HAP-1 (cell line): Measurements from ENCODE around the gene LILRB1.
"Not testable (repeated sequence)": the region's sequence is repeated elsewhere in the genome, so short reads cannot be mapped to it uniquely, and the experiment has no call there.

Experiments used
- DNase-seq, 2 experiments: peaks; one replicate each; pipeline ENCODE4 v3.0.0-alpha.2; 2016 to 2020; ENCODE audit warnings: low spot score in 2 of 2
- H3K27me3 ChIP-seq: fragments of 250-450 bp; sonication (Bioruptor Pico); 2 replicates; pipeline ENCODE4 v1.5.1; 2020; ENCODE audit warnings: low read depth, mild to moderate bottlenecking, moderate library complexity
- H3K36me3 ChIP-seq: fragments of 250-450 bp; sonication (Bioruptor Pico); replicated peaks from 2 replicates; pipeline ENCODE4 v1.5.1; 2020; ENCODE audit warnings: mild to moderate bottlenecking
- H3K4me1 ChIP-seq: fragments of 250-450 bp; sonication (Bioruptor Pico); 2 replicates; pipeline ENCODE4 v1.5.1; 2020; ENCODE audit warnings: mild to moderate bottlenecking
- H3K4me3 ChIP-seq: fragments of 250-450 bp; sonication (Bioruptor Pico); 2 replicates; pipeline ENCODE4 v1.5.1; 2020; ENCODE audit warnings: mild to moderate bottlenecking, moderate library complexity
- H3K9me3 ChIP-seq: fragments of 250-450 bp; sonication (Bioruptor Pico); 2 replicates; pipeline ENCODE4 v1.5.1; 2020; ENCODE audit warnings: mild to moderate bottlenecking, moderate library complexity
- in situ Hi-C: fragments of 300-500 bp; cut with MboI; formaldehyde crosslinking; loops from 3 replicates; pipeline ENCODE4 v1.14.3; 2020; ENCODE audit warnings: low sequenced_read_pairs, inconsistent platforms, mixed read lengths

Gene LILRB1

DNA sequence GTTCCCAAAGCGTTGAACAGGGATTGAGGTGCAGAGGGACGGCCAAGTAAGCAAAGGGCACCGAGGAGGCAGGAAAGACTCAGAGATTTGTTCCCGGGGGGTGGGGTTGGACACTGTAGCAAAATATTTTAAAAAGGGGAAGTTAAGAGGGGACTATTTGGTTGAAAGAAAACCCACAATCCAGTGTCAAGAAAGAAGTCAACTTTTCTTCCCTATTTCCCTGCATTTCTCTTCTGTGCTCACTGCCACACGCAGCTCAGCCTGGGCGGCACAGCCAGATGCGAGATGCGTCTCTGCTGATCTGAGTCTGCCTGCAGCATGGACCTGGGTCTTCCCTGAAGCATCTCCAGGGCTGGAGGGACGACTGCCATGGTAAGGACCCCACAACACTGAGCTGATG, at the start of gene LILRB1:
LILRB1 (plus strand) TSS at position 223 of the 400 bp plus-strand sequence. CDS start 590 bp downstream, outside the sequence.
- not testable (repeated sequence) for H3K27me3 ChIP-seq, DNase-seq, H3K4me1 ChIP-seq

DNA sequence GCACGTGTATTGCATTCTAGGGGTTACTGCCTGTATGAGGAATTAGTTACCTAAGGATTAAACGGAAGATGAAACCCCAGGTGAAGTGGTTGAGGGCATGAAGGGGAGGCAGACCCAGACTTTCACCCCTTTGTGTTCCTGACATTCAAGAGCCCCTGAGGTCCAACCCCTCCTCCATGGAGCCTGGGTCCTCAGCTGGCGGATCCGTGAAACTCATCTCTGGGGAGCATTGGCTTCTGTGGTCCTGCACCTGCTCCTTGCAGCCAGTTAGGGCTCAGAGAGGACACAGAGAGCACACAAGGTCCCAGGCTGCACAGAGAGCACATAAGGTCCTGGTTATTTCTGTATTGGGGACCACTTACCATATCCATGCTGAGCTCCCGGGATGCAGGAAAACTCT, 43.9 kb upstream of the LILRB1 start:
- H3K27me3 ChIP-seq = no peaks in the 10 kb centered on the region
- H3K36me3 ChIP-seq = no peaks in the 10 kb centered on the region
- in situ Hi-C loops = no loop called here
- no peaks in the 10 kb centered on the region for H3K4me1 ChIP-seq
- no peak overlapping the region for H3K4me3 ChIP-seq
- no peaks in the 10 kb centered on the region for H3K9me3 ChIP-seq
- DNase-seq = no peak

More for the DNA sequence above, at the start of gene LILRB1:
- not testable (repeated sequence) for H3K4me3 ChIP-seq, H3K9me3 ChIP-seq, H3K36me3 ChIP-seq
- in situ Hi-C loops = loop anchor here (5.0 kb wide), 1 partner anchor 333 kb away; no protein-coding TSS in a partner anchor

DNA sequence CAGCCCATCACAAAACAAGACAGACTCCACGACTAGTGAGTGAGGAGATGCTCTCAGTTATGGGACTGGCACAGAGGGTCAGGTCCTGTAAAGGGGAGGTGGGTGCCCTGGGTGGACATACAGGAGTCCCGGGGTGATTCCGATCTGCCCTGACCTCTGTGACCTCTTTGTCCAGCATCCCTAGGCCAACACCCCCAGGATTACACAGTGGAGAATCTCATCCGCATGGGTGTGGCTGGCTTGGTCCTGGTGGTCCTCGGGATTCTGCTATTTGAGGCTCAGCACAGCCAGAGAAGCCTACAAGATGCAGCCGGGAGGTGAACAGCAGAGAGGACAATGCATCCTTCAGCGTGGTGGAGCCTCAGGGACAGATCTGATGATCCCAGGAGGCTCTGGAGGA, 43.3 kb upstream of the LILRB1 start:
- Histone ChIP-seq H3K4me3 (no peak overlapping the region), H3K9me3 (no peaks in the 10 kb centered on the region), H3K36me3 (no peaks in the 10 kb centered on the region), H3K27me3 (no peaks in the 10 kb centered on the region), H3K4me1 (no peaks in the 10 kb centered on the region)
- DNase-seq = no peak
- in situ Hi-C loops = no loop called here

DNA sequence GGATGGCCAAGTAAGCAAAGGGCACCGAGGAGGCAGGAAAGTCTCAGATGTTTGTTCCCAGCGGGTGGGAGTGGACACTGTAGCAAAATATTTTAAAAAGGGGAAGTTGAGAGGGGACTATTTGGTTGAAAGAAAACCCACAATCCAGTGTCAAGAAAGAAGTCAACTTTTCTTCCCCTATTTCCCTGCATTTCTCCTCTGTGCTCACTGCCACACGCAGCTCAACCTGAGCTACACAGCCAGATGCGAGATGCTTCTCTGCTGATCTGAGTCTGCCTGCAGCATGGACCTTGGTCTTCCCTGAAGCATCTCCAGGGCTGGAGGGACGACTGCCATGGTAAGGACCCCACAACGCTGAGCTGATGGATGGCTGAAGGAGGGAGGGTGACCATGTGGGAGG, 36.8 kb upstream of the LILRB1 start, which contains the start of gene LILRA1:
LILRA1 (plus strand) TSS at position 188 of the 400 bp plus-strand sequence. CDS start 613 bp downstream, outside the sequence.
- H3K27me3 ChIP-seq, DNase-seq, H3K4me3 ChIP-seq, in situ Hi-C loops, H3K4me1 ChIP-seq, H3K9me3 ChIP-seq, H3K36me3 ChIP-seq: not testable (repeated sequence)

DNA sequence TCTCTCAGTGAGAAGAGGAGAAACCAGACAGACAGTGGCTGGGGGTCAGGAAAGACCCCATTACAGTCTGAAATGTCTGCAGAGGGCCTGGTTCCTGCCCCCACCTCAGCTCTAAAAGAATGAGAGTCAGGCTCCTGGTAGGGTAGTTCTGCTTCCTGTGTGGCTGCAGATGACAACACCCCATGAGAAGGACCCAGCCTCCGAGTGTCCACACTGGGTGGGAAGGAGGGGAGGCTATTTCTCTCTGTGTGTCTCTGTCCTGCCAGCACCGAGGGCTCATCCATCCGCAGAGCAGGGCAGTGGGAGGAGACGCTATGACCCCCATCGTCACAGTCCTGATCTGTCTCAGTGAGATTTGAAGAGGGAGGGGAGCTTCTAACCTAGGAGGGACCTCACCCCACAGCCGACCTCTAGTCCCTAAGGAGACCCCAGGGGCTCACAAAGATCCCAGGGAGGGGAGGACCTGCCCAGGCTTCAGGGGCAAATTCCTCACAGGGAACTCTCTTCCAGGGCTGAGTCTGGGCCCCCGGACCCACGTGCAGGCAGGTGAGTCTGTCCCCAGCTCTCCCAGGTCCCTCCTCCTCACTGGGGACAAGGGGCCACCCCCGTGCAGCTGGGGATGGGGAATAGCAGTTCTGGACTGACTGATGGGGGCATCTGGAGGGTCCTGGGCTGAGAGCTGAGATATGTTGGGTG, 36.2 kb upstream of the LILRB1 start:
- H3K36me3 ChIP-seq, H3K4me3 ChIP-seq, H3K4me1 ChIP-seq, H3K9me3 ChIP-seq, DNase-seq, in situ Hi-C loops, H3K27me3 ChIP-seq: not testable (repeated sequence)

DNA sequence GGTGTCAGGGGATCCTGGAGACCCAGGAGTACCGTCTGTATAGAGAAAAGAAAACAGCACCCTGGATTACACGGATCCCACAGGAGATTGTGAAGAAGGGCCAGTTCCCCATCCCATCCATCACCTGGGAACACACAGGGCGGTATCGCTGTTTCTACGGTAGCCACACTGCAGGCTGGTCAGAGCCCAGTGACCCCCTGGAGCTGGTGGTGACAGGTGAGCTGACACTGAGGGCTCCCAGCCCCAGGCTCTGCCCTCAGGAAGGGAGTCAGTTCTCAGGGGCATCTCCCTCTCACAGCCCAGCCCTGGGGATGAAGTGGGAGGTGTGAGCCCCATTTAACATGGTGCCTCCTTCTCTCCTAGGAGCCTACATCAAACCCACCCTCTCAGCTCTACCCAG, 35.5 kb upstream of the LILRB1 start:
- H3K27me3 ChIP-seq = no peaks in the 10 kb centered on the region
- H3K4me1 ChIP-seq = no peaks in the 10 kb centered on the region
- in situ Hi-C loops = no loop called here
- no peak overlapping the region for H3K4me3 ChIP-seq
- H3K36me3 ChIP-seq = no peaks in the 10 kb centered on the region
- no peaks in the 10 kb centered on the region for H3K9me3 ChIP-seq
- DNase-seq = no peak

DNA sequence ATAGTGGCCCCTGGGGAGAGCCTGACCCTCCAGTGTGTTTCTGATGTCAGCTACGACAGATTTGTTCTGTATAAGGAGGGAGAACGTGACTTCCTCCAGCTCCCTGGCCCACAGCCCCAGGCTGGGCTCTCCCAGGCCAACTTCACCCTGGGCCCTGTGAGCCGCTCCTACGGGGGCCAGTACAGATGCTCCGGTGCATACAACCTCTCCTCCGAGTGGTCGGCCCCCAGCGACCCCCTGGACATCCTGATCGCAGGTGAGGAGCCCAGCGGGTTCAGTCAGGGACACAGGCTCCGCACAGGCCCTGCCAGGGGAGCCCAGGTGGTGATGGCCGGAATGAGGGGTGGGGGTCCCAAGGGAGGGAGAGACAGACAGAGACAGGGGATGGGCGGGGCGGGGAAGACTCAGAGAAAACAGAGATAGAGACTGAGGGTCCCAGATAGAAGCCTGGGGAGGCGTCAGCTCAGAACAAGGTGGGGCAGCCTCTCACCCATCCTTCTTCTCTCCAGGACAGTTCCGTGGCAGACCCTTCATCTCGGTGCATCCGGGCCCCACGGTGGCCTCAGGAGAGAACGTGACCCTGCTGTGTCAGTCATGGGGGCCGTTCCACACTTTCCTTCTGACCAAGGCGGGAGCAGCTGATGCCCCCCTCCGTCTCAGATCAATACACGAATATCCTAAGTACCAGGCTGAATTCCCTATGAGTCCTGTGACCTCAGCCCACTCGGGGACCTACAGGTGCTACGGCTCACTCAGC, 34.4 kb upstream of the LILRB1 start:
- DNase-seq, H3K9me3 ChIP-seq, H3K4me3 ChIP-seq, H3K27me3 ChIP-seq, in situ Hi-C loops, H3K36me3 ChIP-seq, H3K4me1 ChIP-seq: not testable (repeated sequence)

DNA sequence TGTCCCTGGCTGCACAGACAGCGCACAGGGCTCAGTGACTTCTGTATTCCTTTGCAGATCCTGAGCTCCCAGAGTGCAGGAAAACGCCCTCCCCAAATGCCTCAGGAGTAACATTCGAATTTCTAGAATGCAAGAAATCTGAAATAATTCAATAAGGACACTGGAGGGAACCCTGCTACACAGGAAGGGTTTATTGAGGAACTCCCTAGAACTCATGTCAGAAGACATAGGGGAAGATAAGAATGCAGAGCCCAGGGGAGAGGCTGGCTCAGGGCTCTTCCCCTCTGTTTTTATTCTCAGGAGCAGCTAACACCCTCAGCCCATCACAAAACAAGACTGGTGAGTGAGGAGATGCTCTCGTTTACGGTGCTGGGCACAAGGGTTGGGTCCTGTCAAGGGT, 30.1 kb upstream of the LILRB1 start:
- DNase-seq = no peak
- Histone ChIP-seq H3K9me3 (no peaks in the 10 kb centered on the region), H3K27me3 (no peaks in the 10 kb centered on the region), H3K4me1 (no peaks in the 10 kb centered on the region), H3K36me3 (no peaks in the 10 kb centered on the region), H3K4me3 (no peak overlapping the region)
- in situ Hi-C loops = no loop called here

DNA sequence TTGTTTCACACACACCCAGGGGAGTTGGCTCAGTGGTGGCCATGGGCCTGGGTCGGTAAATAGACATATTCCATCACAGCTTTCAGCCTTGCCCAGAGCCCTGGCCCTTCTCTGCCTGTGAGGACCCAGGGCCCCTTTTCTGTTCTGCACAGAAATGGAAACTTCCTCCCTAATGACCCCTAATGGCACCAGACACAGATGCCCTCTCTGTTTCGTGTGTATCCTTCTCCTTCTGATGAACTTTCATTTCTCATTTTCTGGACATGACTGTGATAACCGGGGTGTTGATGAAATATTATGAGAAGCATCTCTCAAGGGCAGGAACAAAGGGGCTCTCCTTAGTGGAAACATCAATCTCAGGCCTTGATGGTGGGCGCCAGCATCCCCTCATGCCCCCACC, 24.1 kb upstream of the LILRB1 start:
- Histone ChIP-seq H3K27me3 (no peaks in the 10 kb centered on the region), H3K4me1 (no peaks in the 10 kb centered on the region), H3K4me3 (no peak overlapping the region), H3K36me3 (no peaks in the 10 kb centered on the region), H3K9me3 (no peaks in the 10 kb centered on the region)
- no peak for DNase-seq
- in situ Hi-C loops = no loop called here

DNA sequence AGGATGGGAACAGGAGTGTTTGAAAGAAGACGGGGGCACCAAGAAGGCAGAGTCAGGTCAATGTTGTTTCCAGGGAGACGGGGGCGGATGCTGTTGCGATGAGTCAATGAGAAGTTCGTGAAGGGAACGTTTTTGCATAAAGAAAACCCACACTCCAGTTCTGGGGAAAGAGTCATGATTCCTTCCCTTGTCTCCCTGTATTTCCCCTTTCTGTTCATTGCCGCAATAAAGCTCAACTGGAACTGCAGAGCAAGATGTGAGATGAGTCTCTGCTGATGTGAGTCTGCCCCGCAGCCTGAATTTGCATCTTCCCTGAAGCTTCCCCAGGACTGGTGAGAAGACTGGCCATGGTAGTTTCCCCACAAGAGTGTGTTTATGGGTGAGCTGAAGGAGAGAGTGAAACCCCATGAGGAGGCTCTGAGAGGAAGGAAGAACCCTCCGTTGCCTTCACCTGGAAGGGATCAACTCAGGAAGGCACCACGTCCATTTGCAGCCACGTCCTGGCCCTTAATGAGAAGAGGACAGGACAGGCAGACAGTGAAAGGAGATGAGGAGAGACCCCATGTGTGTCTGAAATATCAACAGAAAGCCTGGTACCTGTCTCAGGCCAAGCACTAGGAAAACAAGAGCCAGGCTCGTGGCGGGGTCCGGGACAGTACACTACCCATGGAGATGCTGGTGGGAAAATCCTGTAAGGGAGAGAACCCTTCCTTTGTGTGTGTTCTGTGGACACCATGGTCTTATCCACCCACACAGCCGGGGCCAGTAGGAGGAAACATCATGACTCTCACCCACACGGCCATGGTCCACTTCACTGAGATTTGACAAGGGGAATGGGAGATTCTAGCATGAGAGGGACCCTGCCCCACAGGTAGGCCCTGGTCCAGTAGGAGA, 23.1 kb upstream of the LILRB1 start:
- H3K27me3 ChIP-seq = no peaks in the 10 kb centered on the region
- no peak for DNase-seq
- H3K9me3 ChIP-seq = no peaks in the 10 kb centered on the region
- H3K4me1 ChIP-seq = no peaks in the 10 kb centered on the region
- no peak overlapping the region for H3K4me3 ChIP-seq
- in situ Hi-C loops = no loop called here
- H3K36me3 ChIP-seq = no peaks in the 10 kb centered on the region

DNA sequence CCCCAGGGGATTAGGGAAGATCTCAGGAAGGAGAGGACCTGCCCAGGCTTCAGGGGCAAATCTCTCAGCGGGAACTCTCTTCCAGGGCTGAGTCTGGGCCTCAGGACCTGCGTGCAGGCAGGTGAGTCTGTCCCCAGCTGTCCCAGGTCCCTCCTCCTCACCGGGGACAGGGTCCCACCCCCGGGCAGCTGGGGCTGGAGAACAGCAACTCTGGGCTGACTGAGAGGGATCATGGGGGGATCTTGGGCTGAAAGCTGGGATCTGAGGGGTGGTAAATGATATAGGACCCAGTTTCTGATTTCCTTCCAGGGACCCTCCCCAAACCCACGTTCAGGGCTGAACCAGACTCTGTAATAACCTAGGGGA, 22.5 kb upstream of the LILRB1 start:
- in situ Hi-C loops = no loop called here
- Histone ChIP-seq H3K27me3 (no peaks in the 10 kb centered on the region), H3K36me3 (no peaks in the 10 kb centered on the region), H3K4me1 (no peaks in the 10 kb centered on the region), H3K9me3 (no peaks in the 10 kb centered on the region), H3K4me3 (no peak overlapping the region)
- DNase-seq = no peak

DNA sequence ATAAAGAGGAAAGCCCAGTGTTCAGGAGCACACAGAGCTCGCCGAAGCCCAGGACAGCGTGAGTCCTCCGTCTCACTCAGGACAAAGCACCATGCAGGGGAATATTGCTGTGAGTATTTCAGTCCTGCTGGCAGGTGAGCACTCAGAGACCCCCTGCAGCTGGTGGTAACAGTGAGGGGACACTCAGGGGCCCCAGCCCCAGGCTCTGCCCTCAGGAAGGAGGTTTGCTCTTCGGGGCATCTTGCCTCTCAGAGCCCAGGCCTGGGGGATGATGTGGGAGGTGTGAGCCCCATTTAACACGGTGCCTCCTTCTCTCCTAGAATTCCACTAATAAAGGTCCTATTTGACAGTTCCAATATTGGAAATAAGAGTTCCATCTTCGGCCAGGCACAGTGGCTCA, 22.1 kb upstream of the LILRB1 start:
- DNase-seq = no peak
- Histone ChIP-seq H3K9me3 (no peaks in the 10 kb centered on the region), H3K4me1 (no peaks in the 10 kb centered on the region), H3K27me3 (no peaks in the 10 kb centered on the region), H3K4me3 (no peak overlapping the region), H3K36me3 (no peaks in the 10 kb centered on the region)
- in situ Hi-C loops = no loop called here

DNA sequence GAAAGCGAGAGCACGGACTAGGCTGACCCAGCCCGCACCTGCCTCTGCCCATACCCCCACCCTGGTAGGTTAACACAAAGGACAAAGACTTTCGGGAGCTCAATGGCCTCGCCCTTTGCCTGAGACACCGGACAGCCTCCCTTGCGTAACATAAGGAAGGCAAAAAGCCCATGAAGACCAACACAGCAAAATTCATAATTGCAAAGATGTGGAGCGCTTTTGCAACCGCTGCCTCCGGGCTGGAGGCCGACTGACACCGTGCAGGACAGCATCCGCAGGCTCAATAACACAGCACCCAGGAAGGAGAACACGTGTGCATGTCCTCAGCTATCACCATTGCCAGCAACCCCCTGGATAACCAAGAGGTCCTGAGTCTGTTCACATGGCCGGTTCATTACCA, 21.5 kb upstream of the LILRB1 start:
- no peaks in the 10 kb centered on the region for H3K9me3 ChIP-seq
- no peaks in the 10 kb centered on the region for H3K36me3 ChIP-seq
- no peaks in the 10 kb centered on the region for H3K4me1 ChIP-seq
- DNase-seq = no peak
- H3K27me3 ChIP-seq = no peaks in the 10 kb centered on the region
- in situ Hi-C loops = no loop called here
- no peak overlapping the region for H3K4me3 ChIP-seq

DNA sequence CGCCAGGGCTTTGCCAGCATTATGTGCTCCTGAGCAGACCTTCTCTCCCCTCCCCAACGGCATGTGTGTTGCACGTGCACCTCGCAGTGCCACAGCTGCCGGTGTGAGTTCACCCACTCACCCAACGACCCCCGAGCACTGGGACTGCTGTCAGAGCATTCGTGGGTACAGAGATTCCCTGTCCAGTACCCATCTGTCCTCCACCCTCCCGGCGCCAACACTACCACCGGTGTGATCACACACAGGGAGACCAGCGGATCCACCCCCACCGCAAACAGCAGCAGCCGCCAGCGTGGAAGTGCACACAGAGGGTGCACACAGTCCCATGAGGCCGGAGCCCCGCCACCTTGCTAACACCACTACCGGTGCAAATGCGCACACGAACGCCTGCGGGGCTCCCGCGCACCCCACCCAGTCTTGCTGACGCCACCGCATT, 20.9 kb upstream of the LILRB1 start:
- no peaks in the 10 kb centered on the region for H3K9me3 ChIP-seq
- no peaks in the 10 kb centered on the region for H3K4me1 ChIP-seq

More for the DNA sequence above, 20.9 kb upstream of the LILRB1 start:
- Histone ChIP-seq H3K4me3 (no peak overlapping the region), H3K36me3 (no peaks in the 10 kb centered on the region), H3K27me3 (no peaks in the 10 kb centered on the region)
- no peak for DNase-seq
- in situ Hi-C loops = no loop called here
